ENCODE measurements around the gene RPL26.

RPL26 gene

DNA sequence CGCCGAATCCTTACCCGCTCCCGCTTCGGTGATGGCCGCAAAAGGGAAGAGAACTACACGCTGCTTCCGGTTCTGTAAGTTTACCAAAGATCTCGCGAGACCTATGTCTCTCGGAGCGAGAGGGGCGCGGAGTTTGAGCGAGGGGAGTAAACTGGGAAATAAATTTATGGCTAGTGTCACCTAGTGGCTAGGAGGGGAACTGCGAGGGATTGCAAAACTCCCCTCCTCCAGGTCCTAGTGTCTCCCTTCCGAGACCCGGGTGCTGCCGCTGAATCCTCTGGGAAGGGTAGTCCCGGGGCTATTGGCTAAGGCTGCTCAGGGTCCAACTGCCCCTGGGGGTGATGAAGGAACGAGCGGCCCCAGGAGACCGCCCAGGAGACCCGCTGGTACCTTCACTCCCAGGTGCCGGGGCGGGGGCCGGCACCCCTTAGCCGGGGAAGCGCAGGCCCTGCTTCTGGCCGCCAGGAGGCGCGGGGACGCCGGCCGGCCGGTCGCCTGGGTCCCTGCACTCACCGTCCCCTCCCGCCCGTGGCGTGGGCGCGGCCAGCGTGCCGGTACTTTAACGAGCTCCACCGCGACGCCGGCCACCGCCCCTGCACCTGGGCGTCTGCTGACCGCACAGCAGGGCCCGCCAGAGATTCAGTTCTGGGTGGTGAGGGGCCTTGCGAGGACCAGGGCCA, at the start of gene RPL26:
RPL26 (minus strand) TSS at position 51 of the 680 bp plus-strand sequence. CDS start 883 bp downstream, outside the sequence.
- DNase-seq (ENCODE audit: low spot score): peak; percentile 93

DNA sequence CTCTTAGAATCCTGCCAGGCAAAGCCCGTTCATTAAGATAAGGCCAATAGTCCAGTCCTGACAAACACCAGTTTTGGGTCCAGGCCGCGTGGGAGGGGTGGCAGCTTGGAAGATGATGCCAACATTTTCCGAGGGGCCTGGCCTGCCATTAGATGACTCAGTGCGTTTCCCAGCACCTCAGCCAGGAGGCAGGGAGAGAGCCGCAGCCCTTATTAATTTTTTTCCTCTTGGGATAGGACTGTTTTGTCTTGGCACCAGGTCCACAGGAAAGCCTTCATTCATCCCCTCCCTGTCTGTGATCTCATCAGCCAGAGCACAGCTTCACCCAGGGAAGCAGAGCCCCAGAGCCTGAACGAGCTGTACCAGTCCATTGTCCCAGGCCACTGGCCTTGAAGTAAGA, 48.0 kb upstream of the RPL26 start:
- DNase-seq (ENCODE audit: low spot score): no peak

DNA sequence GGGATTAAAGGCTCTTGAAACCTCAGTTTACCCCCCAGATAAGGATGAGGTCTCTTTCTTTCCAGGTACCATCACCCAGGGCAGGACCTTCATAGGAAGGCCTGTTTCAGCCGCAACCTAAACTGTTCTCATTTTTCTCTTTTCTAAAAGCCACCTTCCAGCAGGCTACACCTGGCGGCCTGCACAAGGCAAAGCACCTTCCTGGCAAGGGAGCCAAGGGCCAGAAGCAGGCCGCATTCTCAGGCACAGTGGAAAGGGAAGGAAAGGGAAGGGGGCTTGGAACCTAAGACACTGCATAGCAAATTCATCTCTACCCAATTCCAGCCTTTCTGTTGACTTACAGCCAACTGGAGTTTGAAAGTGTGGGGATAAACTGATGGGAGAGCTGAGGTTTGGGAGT, 43.8 kb upstream of the RPL26 start:
- no peak for DNase-seq (ENCODE audit: low spot score)

DNA sequence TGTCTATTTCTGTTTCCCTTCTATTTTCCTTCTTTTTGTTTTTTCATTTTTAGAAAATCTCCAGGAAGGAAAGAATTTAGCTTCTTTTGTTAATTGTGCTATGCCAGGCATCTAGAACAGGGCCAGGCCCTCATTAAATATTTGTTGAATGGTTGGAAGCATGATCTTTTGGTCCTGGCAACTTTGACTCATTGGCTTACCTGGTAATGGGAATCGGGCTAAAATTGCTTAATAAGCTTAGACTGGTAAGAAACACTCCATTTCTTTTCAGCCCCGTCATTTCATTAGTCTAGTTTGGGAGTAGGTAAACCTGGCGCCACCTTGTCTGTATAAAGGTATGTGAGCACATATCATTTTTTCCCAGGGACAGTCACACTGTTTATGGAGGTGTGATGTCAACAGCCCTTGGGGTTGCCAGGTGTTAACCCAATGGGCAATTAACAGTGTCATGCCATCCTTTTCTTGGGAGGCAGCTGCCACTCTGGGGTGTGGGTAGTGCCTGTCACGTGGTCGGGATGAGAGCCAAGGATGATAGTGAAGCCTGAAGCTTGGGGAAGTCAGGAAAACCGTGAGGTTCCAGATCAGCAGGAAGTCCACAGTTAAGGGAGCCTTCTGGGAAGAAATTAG, 43.2 kb upstream of the RPL26 start:
- no peak for DNase-seq (ENCODE audit: low spot score)

DNA sequence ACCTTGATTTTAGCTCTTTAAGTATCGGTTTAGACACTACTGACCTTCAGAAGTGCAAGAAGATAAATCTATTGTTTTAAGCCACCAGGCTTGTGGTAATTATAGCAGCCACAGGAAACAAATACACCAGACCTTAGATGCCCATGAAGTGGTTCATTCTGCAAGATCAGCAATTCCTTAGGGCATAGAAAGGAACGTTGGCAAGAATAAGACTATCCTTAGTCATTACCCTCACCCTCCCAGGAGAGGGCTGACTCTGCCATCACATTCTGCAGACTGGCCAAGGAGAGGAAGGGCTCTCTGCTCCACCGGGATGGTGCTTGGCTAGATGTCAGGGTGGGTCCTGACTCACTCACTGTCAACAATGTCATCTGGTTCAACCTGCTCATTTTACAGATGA, 38.6 kb upstream of the RPL26 start:
- DNase-seq (ENCODE audit: low spot score): no peak

DNA sequence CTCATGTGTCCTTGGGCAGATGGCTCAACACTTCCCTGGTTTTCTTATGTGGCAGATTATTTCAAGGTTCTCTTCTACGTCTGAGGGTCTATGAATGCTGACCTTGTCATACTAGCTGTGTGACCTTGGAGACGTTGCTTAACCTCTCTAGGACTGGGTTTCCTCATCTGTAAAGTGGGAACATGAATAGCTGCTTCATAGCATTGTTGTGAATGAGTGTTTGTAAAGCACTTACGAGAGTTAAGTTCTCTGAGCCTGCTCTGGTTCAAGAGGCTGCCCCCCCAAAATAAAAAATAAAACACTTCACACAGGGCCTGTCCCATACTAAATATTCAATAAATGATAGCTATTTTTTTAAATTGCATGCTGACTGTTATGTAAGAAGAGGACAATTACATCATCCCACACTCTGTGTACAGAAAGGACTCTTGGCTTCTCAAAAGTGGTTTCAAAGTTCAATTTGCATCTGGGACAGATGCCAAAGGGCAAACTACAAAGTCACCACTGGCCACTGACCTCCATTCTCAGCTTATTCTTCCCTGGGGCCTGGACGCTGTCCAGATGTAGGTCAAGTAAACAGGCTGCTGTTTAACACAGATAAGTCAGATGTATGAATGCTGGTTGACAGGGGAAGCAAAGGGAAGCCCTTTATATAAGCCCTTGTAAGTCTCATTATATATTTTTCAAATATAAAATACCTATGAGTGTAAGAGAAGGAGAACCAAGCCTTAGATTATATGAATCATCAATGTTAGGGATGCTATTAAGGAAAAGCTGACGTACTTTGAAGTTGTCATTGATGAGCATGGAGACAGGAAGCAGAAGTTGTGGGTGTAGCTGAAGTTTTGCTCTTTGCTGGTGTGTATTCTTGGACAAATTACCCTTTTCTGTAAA, 37.3 kb upstream of the RPL26 start:
- no peak for DNase-seq (ENCODE audit: low spot score)

DNA sequence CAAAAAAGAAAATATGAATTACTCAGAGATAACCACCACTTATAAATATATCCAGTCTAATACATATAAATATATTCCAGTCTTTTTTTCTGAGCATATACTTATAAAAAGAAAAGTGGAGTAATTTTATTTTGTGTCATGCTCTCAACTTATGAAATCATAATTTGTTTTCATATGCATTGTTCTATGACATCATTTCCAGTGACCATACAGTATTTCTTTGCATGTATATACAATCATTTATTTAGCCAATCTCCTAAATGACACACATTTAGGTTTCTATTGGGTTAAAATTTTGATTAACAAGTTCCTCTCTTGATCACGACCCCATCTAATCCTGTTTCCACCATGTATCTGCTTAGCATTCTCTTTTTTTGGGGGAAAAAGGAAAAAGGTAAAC, 36.3 kb upstream of the RPL26 start:
- DNase-seq (ENCODE audit: low spot score): no peak

DNA sequence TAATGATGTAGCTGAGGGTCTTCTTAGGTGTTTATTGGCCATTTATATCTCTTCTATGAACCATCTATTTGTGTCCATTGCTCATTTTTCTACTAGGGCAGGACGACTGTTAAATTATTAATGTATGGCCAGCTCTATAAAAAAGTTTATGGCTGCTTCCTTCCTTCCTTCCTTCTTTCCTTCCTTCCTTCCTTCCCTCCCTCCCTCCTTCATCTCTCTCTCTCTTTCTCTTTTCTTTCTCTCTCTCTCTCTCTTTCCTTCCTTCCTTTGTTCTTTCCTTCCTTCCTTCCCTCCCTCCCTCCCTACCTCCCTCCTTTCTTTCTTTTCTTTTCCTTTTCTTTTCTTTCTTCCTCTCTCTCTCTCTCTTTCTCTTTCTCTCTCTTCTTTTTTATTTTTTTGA, 35.5 kb upstream of the RPL26 start:
- DNase-seq (ENCODE audit: low spot score): no peak

DNA sequence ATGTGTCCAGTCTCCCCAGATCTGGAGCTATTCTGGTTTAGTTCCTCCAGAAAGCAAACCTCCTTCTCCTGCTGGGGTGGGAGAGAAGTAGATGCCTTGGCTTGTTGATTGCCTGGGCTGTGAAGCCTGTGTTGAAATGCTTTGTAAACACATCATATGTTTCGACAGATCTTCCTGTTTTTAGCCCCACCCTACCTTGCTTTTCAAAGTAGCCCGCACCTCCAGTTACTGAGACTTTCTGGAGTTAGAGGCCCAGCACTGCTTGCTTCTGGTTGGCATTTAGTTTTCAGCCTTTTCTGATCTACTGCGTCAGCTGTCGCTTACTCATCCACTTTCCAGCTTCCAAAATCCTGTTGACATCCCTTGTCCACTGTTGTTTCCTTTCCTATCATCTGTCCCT, 34.8 kb upstream of the RPL26 start:
- DNase-seq (ENCODE audit: low spot score): no peak

DNA sequence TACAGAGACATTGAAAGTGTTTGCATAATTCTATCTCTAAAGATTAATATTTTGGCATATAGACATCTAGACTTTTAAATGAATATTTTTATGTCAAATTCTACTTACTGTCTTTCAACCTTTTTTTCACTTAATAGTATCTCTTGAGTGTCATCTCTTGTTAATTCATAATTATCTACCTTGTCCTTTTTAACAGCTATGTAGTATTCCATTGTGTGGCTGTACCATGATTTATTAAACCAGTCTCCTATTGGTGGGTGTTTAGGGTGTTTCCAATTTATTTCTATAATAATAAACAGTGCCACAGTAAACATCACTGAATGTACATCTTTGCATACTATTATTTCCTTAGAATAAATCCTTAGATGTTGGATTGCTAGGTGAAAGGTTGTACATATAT, 30.9 kb upstream of the RPL26 start:
- no peak for DNase-seq (ENCODE audit: low spot score)

DNA sequence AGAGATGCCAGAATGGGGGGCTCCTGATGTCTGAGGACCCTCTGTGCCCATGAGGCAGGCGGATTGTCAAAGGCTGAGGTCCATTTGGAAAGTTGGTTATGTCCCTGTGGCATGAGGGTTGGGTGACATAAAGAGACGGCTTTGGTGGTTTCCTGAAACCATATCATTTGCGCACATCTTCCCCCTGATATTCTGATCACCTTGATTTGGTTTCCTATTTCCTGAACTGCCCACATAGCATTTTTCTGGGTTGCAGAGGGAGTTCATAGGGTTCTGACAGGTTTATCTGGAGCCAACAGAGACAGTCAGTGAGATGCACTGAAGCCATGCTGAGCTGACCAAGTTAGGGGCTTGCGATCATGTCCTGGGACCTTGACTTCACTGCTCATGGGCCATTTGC, 30.3 kb upstream of the RPL26 start:
- no peak for DNase-seq (ENCODE audit: low spot score)

DNA sequence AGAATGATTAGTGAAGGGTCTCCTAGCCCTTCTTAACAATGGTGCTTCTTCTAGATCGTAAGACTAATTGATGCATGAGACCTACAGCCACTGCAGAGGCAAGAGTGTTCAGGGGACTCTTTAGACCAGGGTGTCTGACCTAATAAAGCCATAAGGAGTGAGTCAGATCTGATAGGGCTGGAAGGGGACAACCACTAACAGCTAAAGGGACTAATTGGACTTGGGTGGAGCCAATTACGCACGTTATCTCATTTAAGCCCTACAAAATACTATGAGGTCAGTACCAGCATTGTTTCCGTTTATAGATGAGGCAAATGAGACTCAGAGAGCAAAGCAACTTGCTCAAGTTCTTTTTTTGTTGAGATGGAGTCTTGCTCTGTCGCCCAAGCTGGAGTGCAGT, 29.1 kb upstream of the RPL26 start:
- no peak for DNase-seq (ENCODE audit: low spot score)

DNA sequence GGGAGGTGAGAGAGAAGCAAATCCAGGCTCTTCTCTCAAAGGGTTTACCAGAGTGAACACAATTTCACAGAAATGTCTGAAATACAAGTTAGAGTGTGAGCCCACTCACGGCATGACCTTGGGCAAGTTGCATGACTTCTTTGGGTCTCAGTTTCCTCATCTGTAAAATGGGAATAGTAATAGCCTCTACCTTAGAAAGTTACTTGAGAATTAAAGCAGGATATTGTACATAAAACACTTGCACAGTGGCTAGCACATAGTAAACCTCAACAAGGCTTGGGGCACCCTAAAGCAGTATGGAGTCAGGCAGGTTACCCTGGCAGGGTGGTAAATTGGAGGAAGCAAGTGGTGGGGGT, 27.9 kb upstream of the RPL26 start:
- DNase-seq (ENCODE audit: low spot score): no peak

DNA sequence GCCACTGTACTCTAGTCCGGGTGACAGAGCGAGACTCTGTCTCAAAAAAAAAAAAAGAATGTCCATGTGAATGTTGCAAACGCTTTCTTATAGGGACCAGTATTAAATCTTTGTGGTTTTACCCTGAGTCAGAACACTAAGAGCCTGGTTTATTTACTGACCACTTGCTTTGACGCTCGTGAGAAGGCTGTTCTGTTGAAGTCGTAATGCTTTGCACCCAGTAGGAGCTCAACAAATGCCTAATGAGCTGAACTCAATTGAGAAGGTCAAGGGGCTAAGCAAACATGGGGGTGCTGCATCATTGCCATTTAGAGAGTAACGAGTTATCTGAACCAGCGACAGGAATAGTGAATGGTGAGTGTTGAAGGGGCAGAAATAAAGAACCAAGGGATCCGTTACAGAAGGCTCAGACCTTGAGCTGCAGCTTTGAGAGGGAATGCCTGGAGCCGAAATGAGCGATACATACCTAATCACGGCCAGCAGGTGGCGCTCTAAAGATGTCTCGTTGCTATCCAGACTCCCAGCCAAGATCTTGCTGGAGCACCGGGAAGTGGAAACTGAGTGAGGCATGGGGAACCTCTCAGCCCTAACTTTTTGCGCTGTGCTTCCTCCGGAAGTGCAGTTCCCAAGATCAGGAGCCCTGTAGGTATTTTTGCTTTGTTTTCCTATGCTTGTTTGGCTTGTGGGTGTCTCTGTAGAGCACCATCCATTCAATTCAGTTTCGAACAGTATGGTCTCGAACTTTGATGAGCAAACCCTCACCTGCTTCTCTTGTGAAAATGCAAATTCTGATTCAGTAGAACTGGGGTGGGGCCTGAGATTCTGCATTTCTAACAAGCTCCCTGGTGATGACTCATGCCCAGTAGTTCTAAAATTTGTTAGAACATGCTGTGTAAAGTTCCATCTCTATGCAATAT, 27.2 kb upstream of the RPL26 start:
- DNase-seq (ENCODE audit: low spot score): peak; percentile 62

DNA sequence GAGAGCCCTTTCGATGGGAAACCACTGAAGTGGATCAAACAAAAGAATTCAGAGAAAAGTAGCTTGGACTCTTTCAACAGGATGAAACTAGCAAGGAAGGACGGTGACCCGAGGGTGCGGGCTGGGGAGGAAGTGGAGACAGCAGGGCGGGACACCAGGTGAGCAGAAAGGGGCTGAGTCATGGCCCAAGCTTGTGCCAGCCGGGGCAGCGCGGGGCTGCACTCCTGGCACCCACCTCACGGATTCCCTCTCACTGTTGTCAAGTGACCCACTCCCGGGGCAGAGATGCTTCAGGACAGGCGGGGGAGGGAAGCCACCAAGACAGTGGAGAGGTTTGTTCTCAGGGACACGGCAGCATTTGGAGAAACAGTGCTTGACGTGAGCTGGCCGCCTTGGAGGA, 25.4 kb upstream of the RPL26 start:
- DNase-seq (ENCODE audit: low spot score): no peak

DNA sequence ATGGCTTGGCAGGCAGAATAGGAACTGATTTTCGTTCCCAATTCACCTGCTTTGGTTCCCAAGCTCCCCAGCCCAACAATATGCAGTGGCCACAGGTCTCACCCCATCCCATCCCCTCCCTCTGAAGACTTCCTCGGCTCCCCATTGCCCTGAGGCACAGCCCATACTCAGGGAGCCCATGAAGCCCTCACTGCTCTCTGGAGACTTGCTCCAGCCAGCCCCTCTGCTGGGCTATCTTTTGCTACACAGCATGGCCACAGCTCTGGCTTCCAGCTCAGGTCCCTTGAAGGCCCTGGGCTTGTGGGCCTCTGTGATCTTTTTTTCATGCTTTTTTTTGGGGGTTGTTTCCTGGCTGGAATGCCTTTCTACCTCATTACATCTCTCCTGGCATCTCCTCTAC, 23.2 kb upstream of the RPL26 start:
- no peak for DNase-seq (ENCODE audit: low spot score)

DNA sequence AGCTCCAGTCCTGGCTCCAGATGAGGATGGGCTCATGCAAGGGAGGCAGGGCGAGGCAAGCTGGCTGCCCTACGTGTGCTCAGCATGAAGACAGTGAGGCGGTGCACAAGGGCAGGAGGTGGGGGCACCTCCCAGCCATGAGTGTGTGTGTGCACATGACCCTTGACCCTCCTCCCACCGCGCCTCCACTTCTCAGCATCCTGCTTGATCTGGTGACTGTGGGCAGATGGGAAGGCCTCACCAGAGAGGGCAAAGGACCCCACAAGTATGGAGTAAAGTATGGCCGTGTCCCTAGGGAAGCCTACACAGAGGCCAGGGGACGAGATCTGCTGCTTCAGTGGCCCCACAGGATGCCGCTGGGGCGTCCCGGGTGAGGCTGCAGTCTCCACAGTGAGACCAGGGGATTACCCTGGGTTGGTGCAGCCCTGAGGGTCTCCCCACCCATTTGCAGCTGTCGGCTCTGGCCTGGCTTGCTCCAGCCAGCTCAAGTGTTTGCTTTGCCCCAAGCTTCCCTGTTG, 22.6 kb upstream of the RPL26 start:
- DNase-seq (ENCODE audit: low spot score): no peak

DNA sequence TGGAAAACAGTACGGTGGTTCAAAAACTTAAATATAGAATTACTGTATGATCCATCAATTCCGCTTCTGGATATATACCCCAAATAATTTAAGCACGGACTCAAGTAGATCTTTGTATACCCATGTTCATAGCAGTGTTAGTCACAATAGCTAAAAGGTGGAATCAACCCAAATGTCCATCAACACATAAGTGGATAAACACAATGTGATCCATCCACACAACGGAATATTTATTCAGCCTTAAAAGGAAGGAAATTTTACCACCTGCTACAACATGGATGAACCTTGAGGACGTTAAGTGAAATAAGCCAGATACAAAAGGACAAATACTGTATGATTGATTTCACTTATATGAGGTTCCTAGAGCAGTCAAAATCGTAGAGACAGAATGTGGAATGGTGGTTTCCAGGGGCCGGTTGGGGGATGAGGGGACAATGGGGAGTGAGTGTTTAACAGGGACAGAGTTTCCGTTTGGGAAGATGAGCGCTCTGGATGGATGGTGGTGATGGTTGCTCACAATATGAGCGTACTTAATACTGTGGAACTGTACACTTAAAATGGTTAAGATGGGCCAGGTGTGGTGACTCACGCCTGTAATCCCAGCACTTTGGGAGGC, 20.0 kb upstream of the RPL26 start:
- no peak for DNase-seq (ENCODE audit: low spot score)

DNA sequence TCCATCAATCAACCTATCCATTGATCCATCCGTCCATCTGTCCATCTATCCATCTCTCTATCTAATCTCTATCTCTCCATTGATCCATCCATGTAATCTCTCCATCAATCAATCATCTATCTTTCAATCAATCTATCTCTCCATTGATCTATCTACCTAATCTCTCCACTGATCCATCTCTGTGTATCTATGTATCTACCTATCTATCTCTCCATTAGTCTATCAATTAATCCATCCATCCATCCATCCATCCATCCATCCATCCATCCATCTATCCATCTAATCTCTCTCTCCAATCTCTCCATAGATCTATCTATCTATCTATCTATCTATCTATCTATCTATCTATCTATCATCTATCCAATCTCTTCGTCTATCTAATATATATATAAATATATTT, 18.1 kb upstream of the RPL26 start:
- no peak for DNase-seq (ENCODE audit: low spot score)

DNA sequence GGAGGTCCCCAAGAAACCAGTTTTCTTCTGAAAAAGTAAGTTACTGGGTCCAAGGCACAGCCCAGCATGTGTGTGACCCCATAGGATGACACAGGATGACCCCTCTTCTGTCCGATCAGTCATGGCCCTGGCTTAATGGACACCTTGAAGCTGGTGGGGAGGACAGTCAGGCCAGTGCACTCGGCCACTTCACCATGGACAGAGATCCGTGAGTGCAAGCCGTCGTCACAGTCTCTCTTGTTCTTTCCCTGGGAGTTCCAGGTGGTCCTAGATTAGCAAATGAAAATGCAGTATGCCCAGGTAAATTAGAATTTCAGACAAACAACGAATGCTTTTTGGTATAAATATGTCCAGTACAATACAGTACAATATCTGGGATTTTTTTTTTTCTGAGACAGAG, 16.0 kb upstream of the RPL26 start:
- DNase-seq (ENCODE audit: low spot score): no peak

DNA sequence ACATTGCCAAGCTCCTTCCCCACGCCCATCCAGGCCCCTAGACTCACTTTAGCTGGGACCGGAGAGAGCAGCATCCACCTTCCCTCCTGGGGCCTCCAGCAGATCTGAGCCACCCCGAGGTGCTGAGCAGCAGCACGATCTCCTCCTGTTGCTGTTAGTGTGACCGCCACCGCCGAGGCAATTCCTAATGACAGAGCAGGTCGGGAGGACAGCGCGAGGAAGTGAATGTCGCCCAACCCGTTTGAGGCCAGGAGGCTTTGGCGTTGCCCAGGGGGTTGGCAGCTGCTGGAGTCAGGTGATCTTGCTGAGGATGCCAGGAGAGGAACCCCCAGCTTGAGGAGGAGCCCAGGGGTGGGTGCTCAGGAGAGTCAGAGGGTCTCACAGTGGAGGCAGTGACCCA, 14.6 kb upstream of the RPL26 start, which contains the start of gene RNF222:
RNF222 (minus strand) TSS at position 192 of the 400 bp plus-strand sequence. CDS start 4,366 bp downstream, outside the sequence.
- no peak for DNase-seq (ENCODE audit: low spot score)
